RKO (cell line): ENCODE data around the gene TAF1.
"Not testable (repeated sequence)": the region's sequence is repeated elsewhere in the genome, so short reads cannot be mapped to it uniquely, and the experiment has no call there.

Experiments used
- DNase-seq: peaks from one replicate; pipeline ENCODE4 v3.0.0-alpha.2; 2016; ENCODE audit warnings: low spot score

Gene TAF1

DNA sequence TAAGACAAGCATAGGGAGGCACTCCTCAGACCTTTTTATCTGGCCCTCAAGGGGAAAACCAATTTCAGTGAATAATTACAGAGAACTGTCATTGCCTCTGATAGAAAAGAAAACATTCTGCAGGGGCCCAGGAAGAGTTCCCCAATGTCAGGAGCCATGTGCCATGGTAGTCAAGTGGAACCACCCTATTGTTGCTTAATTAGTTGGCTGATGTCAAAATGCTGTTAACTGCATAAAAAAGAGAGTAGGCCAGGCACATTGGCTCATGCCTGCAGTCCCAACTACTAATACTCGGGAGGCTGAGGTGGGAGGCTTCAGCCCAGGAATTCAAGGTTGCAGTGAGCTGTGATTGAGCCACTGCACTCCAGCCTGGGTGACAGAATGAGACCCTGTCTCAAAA, 138.2 kb downstream of the TAF1 start:
- no peak for DNase-seq

DNA sequence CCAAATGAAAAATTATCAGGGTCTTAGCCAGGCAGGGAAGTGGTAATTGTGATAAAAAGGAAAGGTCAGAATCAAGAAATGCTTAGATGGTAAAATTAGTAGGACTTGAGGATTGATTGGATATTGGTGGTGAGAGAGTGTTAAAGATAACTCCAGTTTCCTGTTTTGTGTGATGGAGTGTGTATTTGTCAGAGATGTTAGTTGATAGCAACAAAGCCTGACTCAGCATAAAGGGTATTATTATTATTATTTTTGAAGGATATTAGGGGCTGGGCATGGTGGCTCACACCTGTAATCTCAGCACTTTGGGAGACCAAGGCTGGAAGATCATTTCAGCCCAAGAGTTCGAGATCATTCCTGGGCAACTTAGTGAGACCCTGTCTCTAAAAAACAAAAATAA, 143.1 kb downstream of the TAF1 start:
- no peak for DNase-seq

DNA sequence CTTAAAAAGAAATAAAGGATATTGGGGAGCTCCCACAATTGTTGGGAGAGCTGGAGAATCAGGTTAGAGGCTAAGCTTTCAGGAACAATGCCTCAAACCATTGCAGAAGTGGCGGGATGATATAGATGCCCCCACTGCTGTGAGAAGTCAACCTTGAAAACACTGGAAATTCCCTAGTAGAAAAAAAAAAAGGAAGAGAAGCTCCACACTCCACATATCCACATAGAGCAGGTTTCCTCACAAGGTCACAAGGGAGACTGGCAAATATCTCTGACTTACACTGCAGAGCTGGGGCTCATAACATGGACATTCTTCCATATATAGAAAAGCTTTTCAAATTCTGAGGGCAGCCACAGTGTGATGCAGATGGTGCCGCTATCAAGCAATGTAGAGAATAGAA, 144.0 kb downstream of the TAF1 start:
- DNase-seq, result no peak

DNA sequence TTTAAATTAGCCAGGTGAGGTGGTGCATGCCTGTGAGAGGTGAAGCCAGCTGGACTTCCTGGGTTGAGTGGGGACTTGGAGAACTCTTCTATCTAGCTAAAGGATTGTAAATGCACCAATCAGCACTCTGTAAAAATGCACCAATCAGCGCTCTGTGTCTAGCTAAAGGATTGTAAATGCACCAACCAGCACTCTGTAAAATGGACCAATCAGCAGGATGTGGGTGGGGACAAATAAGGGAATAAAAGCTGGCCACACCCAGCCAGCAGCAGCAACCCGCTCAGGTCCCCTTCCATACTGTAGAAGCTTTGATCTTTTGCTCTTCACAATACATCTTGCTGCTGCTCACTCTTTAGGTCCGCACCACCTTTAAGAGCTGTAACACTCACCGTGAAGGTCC, 147.6 kb downstream of the TAF1 start:
- not testable (repeated sequence) for DNase-seq

DNA sequence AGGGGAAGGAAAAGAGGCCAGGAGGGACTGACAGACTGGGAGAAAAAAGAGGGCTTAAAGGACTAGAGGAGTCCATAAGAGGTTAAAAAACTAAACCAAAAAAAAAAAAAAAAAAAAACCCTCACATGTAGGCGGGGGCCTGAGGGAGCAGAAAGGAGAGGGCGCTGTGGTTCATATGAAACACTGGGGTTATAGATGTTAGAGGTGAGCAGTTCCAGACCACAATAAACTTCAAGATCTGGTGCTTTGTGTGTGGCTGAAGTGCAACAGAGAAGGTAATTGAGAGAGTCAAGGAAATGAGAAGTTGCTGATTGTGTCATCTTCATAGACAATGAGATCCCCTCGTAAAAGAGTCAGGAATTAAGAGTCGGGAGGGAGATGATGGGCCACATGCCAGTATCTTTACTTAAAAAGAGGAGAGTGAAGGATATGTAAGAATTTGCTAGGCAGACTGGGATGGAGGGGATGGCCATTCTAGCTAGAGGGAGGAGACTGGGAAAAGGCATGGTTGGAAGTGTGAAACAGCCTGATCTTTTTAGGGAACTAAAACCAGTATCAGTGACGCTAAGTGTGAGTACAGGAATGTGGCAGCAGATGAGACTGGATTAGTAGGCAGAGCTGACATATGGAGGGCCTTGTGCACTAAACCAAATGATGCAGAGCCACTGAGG, 148.3 kb downstream of the TAF1 start:
- DNase-seq, result no peak

DNA sequence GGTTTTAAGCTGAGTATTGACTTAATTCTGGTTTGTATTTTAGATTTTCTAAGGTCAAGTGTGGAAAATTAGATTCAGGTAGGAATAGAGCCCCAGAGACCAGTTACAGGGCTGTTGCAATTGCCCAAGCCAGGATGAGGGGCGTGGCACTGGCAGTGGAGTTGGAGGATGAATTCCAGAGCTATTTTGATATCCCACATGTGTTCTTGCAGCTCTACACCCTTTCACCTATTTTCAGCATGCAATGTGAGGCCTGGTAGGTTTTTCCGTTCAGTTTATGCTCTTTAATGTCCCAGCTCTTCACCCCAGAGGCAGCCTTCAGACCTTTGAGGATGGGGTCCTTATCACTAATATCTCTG, 148.9 kb downstream of the TAF1 start:
- no peak for DNase-seq
